ENCODE measurements around the gene DPH7. TPM values are rescaled to one million over a fixed set of nuclear protein-coding genes. Genes with fewer than 3 reads are reported as not detected.
A peak's percentile ranks its signal among the peaks of the same experiment; 100 is the strongest.

Gene DPH7
- total RNA-seq, 1 donor from 2014 or later, result 39.5 TPM

- Mint-ChIP-seq H3K27ac (ENCODE audit: unreplicated experiment) (no peak overlapping the region), H3K27me3 (ENCODE audit: unreplicated experiment) (no peaks in the 10 kb centered on the region), H3K4me1 (ENCODE audit: unreplicated experiment) (no peaks in the 10 kb centered on the region), H3K36me3 (ENCODE audit: unreplicated experiment) (peaks cover 26% of the 10 kb centered on the region), H3K4me3 (ENCODE audit: unreplicated experiment) (no peak overlapping the region), H3K9me3 (ENCODE audit: unreplicated experiment) (no peaks in the 10 kb centered on the region)
- no peak for DNase-seq (ENCODE audit: extremely low spot score, unreplicated experiment)
- TF ChIP-seq CTCF (IDR thresholded peaks at IDR 0.05), result no peak
Observed at GRCh38 chr9:137564817-137565411, 13.8 kb downstream of the DPH7 start.

DNA sequence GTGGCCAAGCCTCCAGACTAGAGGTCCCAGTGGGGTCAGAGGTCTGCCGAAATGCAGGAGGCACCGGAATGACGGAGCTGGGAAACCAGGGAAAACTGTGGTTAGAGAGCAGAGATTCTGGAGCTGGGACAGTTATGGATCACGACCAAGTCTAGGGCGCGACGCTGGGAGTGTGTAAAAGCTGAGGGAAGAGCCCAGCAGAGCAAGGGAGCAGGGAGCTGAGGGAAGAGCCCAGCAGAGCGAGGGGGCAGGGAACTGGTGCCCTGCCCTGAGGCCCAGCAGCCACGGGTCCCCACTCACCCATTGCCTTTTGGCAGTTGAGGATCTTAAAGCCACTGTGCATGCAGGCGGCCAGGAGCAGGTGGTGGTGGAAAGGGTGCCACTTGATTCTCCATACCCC, 14.6 kb downstream of the DPH7 start:
- Mint-ChIP-seq H3K4me3 (ENCODE audit: unreplicated experiment) (no peak overlapping the region), H3K27me3 (ENCODE audit: unreplicated experiment) (no peaks in the 10 kb centered on the region), H3K4me1 (ENCODE audit: unreplicated experiment) (no peaks in the 10 kb centered on the region), H3K27ac (ENCODE audit: unreplicated experiment) (no peak overlapping the region), H3K36me3 (ENCODE audit: unreplicated experiment) (peaks cover 32% of the 10 kb centered on the region), H3K9me3 (ENCODE audit: unreplicated experiment) (no peaks in the 10 kb centered on the region)
- no peak for DNase-seq (ENCODE audit: extremely low spot score, unreplicated experiment)
- no peak for TF ChIP-seq CTCF (IDR thresholded peaks at IDR 0.05)

DNA sequence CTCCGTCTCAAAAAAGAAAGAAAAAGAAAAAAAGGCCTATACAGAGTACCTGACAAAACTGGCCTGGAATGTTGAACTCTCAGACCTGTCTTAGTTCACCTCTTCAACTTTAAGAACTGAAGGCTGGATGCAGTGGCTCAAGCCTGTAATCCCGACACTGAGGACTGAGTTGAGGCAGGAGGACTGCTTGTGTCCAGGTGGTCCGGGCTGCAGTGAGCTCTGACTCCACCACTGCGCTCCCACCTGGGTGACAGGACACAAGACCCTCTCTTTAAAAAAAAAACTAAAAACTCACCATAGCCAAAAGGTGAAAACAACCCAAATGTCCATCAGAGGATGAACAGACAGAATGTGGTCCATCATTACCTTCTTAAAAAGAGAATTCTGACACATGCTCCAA, 20.6 kb downstream of the DPH7 start:
- H3K27ac Mint-ChIP-seq (ENCODE audit: unreplicated experiment), result no peak overlapping the region
- TF ChIP-seq CTCF (IDR thresholded peaks at IDR 0.05), result no peak
- no peaks in the 10 kb centered on the region for H3K4me1 Mint-ChIP-seq (ENCODE audit: unreplicated experiment)
- peaks cover 43% of the 10 kb centered on the region for H3K36me3 Mint-ChIP-seq (ENCODE audit: unreplicated experiment)
- DNase-seq (ENCODE audit: extremely low spot score, unreplicated experiment), result no peak
- H3K4me3 Mint-ChIP-seq (ENCODE audit: unreplicated experiment), result no peak overlapping the region
- H3K27me3 Mint-ChIP-seq (ENCODE audit: unreplicated experiment), result no peaks in the 10 kb centered on the region
- no peaks in the 10 kb centered on the region for H3K9me3 Mint-ChIP-seq (ENCODE audit: unreplicated experiment)

- no peaks in the 10 kb centered on the region for H3K27me3 Mint-ChIP-seq (ENCODE audit: unreplicated experiment)
- no peak overlapping the region for H3K4me3 Mint-ChIP-seq (ENCODE audit: unreplicated experiment)
- H3K27ac Mint-ChIP-seq (ENCODE audit: unreplicated experiment), result peak overlapping the region; percentile 18
- peaks cover 34% of the 10 kb centered on the region for H3K36me3 Mint-ChIP-seq (ENCODE audit: unreplicated experiment)
- no peaks in the 10 kb centered on the region for H3K9me3 Mint-ChIP-seq (ENCODE audit: unreplicated experiment)
- DNase-seq (ENCODE audit: extremely low spot score, unreplicated experiment), result no peak
- TF ChIP-seq CTCF (IDR thresholded peaks at IDR 0.05), result no peak
- H3K4me1 Mint-ChIP-seq (ENCODE audit: unreplicated experiment), result peaks cover 5% of the 10 kb centered on the region
Observed at GRCh38 chr9:137556069-137556838, 22.5 kb downstream of the DPH7 start.

DNA sequence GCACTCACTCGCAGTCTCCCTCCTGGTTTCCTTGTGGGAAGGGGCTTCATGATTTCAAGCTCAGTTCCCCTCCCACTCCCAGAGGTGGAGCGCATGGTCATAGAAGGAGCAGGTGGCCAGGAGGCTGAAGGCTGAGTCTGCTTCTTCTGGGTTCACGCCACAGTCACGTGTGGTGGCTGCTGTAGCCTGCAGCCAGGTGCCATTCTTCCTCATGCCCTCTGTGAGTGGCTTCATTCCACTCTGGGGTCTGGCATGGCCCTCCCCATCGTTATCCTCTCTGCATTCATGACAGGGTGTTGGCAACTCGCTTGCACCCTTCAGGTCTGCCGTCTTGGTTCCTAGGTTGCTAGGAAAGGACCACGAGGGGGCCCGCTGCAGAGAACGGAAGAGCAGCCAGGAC, 23.5 kb downstream of the DPH7 start:
- H3K4me3 Mint-ChIP-seq (ENCODE audit: unreplicated experiment), result no peak overlapping the region
- peaks cover 34% of the 10 kb centered on the region for H3K36me3 Mint-ChIP-seq (ENCODE audit: unreplicated experiment)
- no peaks in the 10 kb centered on the region for H3K27me3 Mint-ChIP-seq (ENCODE audit: unreplicated experiment)
- no peaks in the 10 kb centered on the region for H3K9me3 Mint-ChIP-seq (ENCODE audit: unreplicated experiment)
- H3K4me1 Mint-ChIP-seq (ENCODE audit: unreplicated experiment), result peaks cover 7% of the 10 kb centered on the region
- DNase-seq (ENCODE audit: extremely low spot score, unreplicated experiment), result no peak
- TF ChIP-seq CTCF (IDR thresholded peaks at IDR 0.05), result no peak
- H3K27ac Mint-ChIP-seq (ENCODE audit: unreplicated experiment), result no peak overlapping the region

Measured in osteocyte (in vitro differentiated cells).